Measurements from ENCODE around the gene CCZ1. TPM values are rescaled to one million over a fixed set of nuclear protein-coding genes. Genes with fewer than 3 reads are reported as not detected.
"Not testable (repeated sequence)": the region's sequence is repeated elsewhere in the genome, so short reads cannot be mapped to it uniquely, and the experiment has no call there.

CCZ1 gene
- total and polyA plus RNA-seq, 11 donors, result 24.0 to 64.4 (median 52.1) TPM

GRCh38 chr7:5963810-5964209 is 65.3 kb downstream of the CCZ1 start:
- H3K4me1 ChIP-seq; ATAC-seq; H3K27me3 ChIP-seq; H3K27ac ChIP-seq; intact Hi-C loops (cut with DNase I); H3K36me3 ChIP-seq; H3K9me3 ChIP-seq; DNase-seq; H3K4me3 ChIP-seq: not testable (repeated sequence)
- WGBS, 4 donors, result 80 to 94% (median 85%) methylated on average over 4 to 5 of the region's 7 CpGs

- H3K4me1 ChIP-seq; DNase-seq; H3K9me3 ChIP-seq; intact Hi-C loops (cut with DNase I); H3K36me3 ChIP-seq; H3K27ac ChIP-seq; H3K27me3 ChIP-seq: not testable (repeated sequence)
- peak; percentile 52 to 87 (median 69) for ATAC-seq
- WGBS, 4 donors, result 3 to 4% methylated on average over 21 to 27 of the region's 43 CpGs; no CpG with 5 or more reads in 2 of the 4 donors
- peak within 1 kb of the TSS in 4 of 12 donors; percentile 19 to 32 (median 24) for H3K4me3 ChIP-seq
These were observed 71.9 kb downstream of the CCZ1 start, which contains the start of gene RSPH10B for GRCh38 chr7:5970347-5970911. Gene RSPH10B (minus strand): TSS chr7:5970689. CDS start chr7:5967116, 3,573 bp downstream.

- intact Hi-C loops (cut with DNase I); H3K4me1 ChIP-seq; H3K27me3 ChIP-seq; ATAC-seq; H3K27ac ChIP-seq; H3K4me3 ChIP-seq; H3K9me3 ChIP-seq; DNase-seq: not testable (repeated sequence)
- WGBS, 4 donors, result no CpG with 5 or more reads among the region's 8 CpGs
- peaks cover 0 to 12% (median 0%) of the 10 kb centered on the region in 9 donors for H3K36me3 ChIP-seq
These were observed 75.0 kb downstream of the CCZ1 start for GRCh38 chr7:5973580-5973979.

Other genes starting within 250 kb of the CCZ1 start
- gene RNF216, start 117.1 kb upstream of the CCZ1 start, total RNA-seq, result 10 to 100 TPM; 22.6 to 34.8 (median 26.6) TPM
- 10 to 100 TPM; 20.5 TPM for gene RNF216, start 117.1 kb upstream of the CCZ1 start, polyA plus RNA-seq
- not detected for gene OCM, start 17.9 kb upstream of the CCZ1 start, total RNA-seq
- gene OCM, start 17.9 kb upstream of the CCZ1 start, polyA plus RNA-seq, result not detected
- under 1 TPM in 1 of 9 donors, not detected in 8; 0.80 TPM for gene RSPH10B, start 72.0 kb downstream of the CCZ1 start, total RNA-seq
- under 1 TPM in 1 of 2 donors, not detected in 1; 0.03 TPM for gene RSPH10B, start 72.0 kb downstream of the CCZ1 start, polyA plus RNA-seq
- gene PMS2, start 110.3 kb downstream of the CCZ1 start, total RNA-seq, result 10 to 100 TPM in 1 of 9 donors, 1 to 10 TPM in 8; 4.4 to 10.5 (median 7.0) TPM
- 1 to 10 TPM; 2.4 to 3.5 TPM for gene PMS2, start 110.3 kb downstream of the CCZ1 start, polyA plus RNA-seq
- 100 to 1,000 TPM in 1 of 9 donors, 10 to 100 TPM in 8; 40.5 to 105 (median 51.1) TPM for gene AIMP2, start 110.5 kb downstream of the CCZ1 start, total RNA-seq
- 10 to 100 TPM; 25.0 to 72.3 TPM for gene AIMP2, start 110.5 kb downstream of the CCZ1 start, polyA plus RNA-seq
- gene ANKRD61, start 132.6 kb downstream of the CCZ1 start, total RNA-seq, result under 1 TPM in 2 of 9 donors, not detected in 7; 0.25 to 0.28 TPM
- under 1 TPM in 1 of 2 donors, not detected in 1; 0.19 TPM for gene ANKRD61, start 132.6 kb downstream of the CCZ1 start, polyA plus RNA-seq
- 100 to 1,000 TPM in 2 of 9 donors, 10 to 100 TPM in 7; 48.9 to 152 (median 58.5) TPM for gene EIF2AK1, start 160.4 kb downstream of the CCZ1 start, total RNA-seq
- gene EIF2AK1, start 160.4 kb downstream of the CCZ1 start, polyA plus RNA-seq, result 10 to 100 TPM; 27.3 to 34.5 TPM
- 1 to 10 TPM; 3.7 to 6.9 (median 4.9) TPM for gene USP42, start 206.2 kb downstream of the CCZ1 start, total RNA-seq
- 1 to 10 TPM; 2.0 to 3.7 TPM for gene USP42, start 206.2 kb downstream of the CCZ1 start, polyA plus RNA-seq

Data from heart left ventricle (tissue), 16 donors.